ENCODE data around the gene HNF1A.

Gene HNF1A

GRCh38 chr12:121050725-121051124 lies 72.4 kb downstream of the HNF1A start:
- no peak for DNase-seq (ENCODE audit: low read depth in 2 of 2)

Measured in stimulated activated CD8-positive, alpha-beta memory T cell treated with anti-CD3 and anti-CD28 coated beads, Interleukin-2, amount 100 ng/mL, for 48 hours (primary cell).